GM21526 (cell line): ENCODE data around the gene GPR55.
A peak's percentile ranks its signal among the peaks of the same experiment; 100 is the strongest.

Source experiments
- ATAC-seq: cut with Tn5 transposase; IDR thresholded peaks from one replicate; pipeline ENCODE4 v1.9.1; 2021; ENCODE audit warnings: moderate library complexity; ENCODE audit not compliant: unreplicated experiment, low FRiP score

Gene GPR55

DNA sequence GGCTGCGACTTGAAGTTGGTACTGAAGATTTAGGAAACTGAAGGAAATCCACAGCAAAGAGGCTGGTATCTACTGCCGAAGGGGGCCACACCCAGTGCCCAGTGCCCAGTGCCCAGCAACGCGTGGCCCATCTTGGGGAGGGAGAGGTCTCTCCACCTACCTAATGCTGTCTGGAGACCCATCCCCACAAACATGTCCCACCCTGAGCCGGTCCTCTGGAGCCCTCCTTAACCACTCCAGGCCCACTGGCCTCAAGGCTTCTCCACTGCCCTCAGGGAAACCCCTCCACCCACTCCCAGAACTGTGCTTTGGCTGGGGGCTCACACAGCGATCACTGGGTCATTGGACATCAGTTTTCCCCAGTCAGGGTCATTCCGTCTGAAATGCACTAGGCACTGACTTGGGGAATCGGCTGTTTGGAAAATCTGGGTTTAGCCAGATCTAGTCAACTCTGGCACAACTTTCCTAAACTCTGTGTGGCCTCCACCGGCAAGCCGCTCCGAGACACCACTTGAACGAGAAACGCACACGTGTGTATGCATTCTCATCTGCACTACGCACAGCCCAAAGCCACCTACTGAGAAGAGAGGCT, 20.1 kb downstream of the GPR55 start:
- ATAC-seq: no peak

DNA sequence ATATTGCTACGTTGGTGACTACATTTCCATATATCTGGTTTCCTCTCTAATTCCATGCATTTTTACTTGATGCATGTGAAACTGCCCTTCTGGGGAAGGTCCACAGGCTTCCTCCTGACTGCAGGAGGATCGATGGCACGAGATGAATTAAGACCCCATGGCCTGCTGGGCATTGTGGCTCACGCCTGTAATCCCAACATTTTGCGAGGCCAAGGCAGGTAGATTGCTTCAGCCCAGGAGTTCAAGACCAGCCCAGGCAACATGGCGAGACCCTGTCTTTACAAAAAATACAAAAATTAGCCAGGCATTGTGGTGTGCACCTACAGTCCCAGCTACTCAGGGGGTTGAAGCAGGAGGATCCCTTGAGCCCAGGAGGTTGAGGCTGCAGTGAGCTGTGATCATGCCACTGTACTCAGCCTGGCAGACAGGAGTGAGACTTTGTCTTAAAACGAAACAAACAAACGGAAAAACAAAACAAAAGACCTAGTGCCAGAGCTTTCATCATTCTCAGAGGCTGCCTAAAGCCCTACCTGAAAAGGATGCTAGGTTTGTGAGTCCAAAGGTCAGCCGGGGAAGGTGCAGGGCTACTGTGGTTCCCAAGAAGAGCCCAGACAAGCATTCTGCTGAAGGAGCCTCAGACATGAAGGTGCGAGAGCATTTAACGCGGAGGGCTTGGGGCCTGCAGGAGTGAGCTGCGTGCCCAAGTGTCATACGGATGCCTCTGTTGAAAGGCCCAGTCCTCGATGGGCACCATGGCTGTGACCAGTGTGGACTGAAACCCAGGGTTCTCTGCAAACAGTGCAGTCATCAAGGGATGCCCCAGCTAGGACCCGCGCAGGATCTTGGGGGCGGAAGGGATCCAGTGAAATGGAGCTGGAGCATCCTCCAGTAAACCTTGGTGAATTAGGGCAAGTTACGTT, 21.6 kb downstream of the GPR55 start:
- ATAC-seq: no peak

DNA sequence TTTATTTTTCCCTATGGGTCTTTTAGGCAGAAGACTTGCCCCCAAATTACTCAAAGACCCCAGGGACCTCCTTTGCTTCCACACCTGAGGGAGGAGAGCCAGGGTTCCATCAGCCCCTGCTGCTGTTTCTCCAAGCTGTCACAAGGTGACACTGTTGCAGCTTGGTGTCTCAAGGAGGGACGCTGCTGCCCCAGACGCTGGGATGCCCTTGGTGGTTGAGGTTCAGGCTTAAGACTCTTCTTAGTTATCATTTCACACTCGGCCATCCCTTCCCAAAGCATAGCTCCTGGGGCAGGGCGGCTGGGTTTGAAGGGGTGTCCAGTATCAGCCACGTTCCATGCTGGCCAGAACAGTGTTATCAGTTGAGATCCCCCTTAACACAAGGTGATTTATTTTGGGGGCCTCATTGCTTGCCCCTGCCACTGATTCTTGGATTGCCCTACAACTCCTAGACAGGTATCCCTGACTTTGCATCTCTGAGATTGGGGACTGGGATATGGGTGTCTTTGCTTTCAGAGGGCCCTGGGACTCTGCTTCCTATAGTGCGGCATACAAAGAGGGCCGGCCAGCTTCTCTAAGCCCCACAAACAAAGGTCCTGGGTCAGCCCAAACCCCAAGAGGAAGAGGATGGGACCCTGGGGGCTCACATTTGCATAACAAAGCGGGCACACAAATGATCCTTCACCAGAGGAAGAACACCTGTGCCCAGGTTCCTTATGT, 22.7 kb downstream of the GPR55 start:
- peak; percentile 53 for ATAC-seq

DNA sequence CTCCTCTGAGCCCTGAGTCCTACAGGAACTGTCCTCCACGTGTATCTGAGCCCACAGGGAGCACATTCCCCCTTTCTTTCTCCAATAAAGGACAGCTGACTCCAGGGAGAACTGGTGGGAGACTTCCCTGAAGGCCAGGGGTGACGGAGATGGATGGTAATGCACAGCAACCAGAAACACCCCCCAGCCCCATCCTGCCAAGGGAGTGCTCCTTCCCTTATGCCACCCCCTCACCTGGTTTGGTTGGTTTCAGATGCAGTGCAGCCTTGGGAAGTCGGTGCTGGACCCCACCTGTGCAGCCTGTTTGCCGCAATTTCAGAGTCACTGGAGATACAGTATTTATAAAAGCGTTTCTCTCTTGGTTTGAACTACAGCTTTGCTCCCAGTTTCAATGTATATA, 24.0 kb downstream of the GPR55 start:
- ATAC-seq: no peak

DNA sequence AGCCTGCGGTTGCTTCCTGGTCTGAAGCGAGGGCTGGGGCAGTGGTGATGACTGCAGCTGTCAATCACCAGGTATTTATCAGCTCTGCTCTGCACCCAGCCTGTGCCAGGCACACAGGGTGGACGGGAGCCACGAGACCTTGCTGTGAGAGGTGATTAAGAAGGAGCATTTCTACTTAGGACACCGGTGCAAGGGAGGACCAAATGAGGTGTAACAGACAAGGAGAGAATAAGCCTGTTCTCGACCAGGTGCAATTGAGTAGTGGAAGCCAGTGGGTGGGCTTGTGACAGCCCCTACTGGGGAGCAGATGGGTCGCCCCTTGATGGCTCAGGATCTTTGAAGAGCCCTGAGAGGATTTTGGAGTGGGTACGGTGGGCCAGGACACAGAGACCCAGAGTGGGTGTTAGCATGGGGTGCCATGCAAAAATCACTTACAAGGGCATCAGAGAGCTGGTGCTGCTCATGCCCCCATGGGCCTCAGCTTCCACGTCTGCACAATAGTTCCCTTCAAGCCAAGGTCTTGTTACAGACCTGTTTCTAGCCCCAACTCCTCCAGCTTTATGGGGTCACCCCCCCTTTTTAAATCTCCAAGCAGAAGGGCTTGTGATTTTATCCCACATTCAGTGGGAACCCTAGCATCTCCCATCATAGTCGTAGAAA, 24.6 kb downstream of the GPR55 start:
- ATAC-seq: no peak

DNA sequence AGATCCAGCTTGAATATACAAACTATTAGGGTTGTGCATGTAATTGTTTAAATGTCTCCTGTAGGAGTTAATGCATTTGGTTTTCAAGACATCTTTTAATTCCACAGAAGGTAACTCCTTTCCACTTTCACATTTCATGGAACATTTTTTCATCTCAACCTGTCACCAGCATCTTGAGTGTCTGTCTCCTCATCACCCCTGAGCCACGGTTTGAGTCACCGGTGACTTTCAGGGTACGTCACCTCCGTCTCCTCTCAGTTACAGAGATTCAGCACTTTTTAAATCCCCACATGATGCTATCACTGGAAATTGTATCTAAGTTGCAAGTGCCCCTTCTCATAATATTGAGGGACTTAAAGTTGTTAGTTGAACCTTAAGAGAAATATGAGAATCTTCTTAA, 25.3 kb downstream of the GPR55 start:
- ATAC-seq: no peak

DNA sequence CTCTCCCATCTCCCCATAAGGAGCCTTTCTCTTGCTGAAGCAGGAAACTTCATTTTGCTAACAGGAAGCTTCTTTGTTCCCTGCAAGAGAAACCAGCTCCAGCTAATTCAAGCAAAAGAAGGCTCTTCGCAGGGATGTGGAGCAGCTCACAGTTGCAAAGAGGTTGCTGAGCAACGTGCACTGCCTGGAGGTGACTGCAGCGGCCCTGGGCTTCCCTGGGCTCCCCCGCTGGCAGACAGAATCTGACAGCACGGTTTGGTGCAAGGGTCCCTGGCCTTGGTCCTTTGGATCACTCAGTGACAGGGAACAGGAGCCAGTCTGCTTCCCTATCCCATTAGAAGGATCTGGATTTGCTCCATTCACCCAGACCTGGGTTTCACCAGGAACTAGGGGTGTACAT, 25.8 kb downstream of the GPR55 start:
- no peak for ATAC-seq

DNA sequence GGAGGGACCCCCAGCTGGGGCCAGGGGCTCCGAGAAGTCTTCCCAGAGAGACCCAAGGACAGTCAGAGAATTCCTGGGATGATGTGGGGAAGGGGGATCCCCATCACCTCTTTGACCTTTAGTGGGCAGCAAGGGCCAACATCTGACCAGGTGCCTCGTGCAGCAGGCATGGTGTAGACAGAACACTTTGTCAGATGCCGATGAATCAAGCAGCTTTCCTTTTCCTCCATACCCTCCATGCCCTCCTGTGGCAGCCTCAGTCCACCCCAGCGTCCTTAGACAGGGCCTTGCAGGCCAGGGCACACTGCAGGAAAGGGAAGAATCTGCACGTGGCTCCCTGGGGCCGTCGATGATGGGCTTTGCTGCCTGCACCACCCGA, 26.3 kb downstream of the GPR55 start:
- ATAC-seq: no peak

DNA sequence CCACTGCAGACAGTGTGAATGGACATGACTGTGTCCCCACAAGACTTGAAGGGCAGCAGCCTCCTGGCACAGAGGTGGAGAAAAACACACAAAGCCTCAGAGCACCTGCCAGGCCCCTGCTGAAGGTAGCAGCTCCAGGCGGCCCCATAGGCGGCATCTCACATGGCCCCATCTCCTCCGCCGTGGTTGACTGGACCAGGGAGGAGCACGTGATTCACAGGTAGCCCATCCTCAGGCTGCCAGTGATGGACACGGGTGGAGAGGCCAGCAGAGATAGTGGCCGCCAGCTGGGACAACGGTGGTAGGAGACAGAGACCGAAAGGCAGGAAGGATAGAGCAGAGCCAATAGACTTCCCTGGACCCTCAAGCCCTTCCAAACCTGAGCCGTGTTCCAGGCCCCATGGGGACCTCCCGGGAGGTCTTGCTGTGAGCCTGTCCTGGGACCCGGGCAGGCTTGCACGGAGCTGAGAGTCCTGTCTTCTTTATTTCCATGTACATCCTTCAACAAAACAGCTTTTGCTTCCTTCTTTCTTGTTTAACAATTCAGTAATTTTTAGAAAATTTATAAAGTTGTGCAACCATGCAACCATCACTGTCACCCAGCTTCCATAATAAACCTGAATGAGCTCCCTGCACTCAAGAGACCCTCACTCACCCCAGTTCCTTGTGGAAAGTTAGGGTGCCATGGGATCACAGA, 26.9 kb downstream of the GPR55 start:
- no peak for ATAC-seq

DNA sequence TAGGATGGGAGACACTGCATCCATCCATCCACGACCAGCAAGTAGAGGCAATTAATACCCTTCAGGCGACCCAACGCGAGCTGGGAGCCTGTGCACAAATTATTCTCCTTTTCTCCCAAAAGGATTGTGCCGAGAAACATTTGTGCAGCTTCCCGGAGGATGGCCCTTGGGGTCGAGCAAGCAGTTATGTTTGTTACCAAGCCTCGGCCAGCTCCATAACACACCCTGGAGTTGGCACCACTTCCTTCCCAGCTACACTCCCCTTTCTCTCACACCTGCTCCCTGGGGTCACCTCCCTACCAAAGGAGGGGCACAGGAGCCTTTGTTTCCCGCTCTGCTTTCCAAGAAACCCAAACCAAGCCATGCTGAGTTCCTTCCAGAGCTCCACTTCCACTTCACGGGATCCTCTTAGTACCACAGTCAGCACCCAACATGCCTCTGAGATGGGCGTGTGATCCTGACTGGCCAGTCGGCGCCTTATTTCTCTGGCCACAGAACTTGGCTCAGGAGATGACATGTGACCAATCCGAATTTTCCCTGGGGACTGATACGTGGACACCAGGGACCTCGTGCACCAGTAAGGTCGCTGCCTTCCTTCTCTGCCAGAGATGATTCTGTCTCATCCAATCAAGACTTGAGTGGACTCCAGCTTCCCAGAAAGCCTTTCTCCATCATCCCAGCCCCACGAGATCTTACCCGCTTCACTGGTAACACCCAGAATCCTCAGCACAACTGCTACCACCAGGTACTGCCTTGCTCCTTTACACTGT, 28.5 kb downstream of the GPR55 start:
- no peak for ATAC-seq

DNA sequence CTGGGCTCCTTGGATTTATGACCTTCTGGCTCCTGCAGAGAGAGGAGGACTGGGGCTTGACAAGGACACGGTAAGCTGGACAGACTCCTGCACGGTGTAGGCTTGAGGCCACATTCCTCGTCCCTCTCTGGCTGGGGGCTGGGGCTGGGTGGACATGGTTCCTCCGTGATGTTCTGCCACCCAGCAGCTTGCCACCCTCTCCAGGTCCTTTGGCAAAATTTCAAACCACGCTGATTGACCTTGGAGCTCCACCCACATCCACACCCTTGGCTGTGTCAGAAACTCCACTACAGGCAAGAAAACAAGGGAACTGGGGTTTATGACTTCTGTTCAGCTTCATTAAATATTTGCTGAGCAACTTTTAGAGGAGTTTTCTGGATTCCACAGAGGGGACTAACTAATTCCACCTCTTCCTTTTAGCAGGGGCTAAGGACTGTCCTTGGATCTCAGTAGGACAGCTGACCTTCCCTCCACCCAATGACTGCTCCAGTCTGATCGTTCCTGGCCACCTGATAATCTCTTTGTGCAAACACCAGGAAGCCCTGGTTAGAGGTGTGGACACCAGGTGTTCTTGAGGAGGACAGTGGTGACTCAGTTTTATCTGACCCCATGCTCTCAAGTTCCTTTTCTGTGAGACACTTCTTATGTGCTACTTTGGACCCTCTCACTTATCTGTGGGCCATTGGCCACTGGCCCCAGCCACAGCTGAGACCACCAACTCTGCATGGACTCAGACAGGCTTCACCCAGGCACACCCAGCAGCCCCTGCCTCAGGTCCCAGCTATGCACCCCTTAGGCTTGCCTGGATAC, 29.3 kb downstream of the GPR55 start:
- no peak for ATAC-seq

DNA sequence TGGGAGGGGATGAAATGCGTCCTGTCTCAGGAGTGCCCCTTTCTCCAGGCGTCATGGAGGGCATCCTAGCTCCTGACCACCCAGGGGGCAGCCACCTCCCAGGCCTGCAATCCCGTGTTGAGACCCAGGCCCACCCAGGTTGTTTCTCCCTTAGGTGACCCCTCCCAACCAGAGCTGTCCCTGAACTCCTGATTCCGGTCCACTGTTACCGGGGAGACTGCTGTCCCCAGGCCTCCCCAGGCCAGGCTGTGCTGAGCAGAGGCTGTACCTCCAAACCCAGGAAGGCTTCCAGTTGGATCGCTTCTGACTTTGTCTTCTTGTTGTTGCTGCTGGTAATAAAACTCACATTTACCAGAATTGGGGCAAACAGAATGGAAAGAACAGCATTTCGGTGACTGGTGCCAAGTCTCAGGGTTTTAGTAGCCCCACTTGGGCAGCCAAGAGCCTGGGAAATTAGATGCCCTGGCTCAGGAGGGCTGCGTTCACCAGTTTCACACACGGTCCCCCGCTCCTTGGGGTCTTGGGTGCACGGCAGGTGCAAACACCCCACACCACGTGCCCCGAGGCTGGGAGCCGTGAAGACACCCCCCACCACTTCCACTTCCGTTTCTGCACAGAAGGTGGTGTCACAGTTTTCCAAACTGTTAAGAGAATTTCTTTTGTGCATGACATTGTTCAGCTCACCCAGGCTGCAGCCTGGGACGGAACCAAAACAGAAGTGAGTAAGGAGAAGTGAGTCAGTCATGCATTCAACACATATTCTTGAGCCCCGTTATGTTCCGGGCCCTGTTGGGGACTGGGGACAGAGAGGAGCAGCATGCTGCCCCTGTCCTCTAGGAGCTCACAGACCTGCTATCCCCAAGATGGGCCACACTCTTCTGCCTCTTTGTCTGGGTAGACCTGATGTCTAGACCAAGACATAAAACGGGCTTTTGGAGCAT, 30.9 kb downstream of the GPR55 start:
- peak; percentile 48 for ATAC-seq

DNA sequence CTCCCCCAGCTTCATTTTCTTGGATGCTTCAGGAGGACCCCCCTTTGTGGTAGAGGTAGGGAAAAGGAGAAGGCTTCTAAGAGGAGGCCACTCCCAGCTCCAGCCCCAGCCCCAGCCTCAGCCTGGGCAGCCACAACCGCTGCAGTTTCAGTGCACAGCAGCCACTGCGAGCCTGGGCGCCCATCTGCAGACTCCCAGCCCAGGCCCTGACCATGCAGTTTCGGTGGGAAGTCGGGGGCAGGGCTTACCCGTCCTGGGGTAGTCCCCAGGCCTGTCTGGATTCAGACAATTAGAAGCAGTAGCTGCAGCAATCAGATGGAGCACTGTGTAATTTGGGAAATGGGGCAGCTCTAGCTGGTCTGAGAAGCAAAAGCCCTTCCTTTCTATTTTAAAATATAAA, 31.7 kb downstream of the GPR55 start:
- peak; percentile 60 for ATAC-seq

DNA sequence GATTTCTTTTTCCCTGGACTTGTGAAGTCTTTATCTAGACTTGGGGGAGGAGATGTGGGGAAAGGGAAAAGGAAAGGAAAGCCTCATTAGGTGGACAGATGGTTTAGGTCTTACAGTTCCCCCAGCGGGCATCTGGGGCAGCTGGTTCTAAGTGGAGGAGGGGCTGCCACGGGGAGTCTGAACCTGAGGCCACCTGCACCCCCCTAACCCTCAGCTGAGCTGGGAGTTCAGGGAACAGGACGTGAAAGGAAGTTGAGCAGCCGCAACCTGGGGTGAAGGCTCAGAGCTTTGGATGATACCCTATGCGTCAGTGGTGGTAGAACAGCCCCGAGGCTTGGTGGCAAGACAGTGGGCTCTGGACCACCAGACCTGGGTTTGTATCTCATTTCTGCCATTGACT, 33.5 kb downstream of the GPR55 start:
- no peak for ATAC-seq

DNA sequence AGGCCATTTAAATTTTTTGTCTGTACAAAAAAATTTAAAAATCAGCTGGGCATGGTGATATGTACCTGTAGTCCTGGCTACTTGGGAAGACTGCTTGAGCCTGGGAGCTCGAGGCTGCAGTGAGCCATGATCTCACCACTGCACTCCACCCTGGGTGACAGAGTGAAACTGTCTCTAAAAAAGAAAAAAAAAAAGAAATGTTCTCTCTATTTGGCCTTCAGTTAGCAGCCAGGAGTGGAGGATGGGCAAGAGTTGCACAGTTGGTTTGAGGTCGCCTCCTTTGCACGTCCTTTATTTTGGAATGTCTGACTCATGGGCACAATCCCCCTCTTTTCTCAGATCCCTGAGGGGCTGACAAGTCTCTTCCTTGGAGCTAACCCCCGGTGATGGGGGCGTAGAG, 34.0 kb downstream of the GPR55 start:
- no peak for ATAC-seq

DNA sequence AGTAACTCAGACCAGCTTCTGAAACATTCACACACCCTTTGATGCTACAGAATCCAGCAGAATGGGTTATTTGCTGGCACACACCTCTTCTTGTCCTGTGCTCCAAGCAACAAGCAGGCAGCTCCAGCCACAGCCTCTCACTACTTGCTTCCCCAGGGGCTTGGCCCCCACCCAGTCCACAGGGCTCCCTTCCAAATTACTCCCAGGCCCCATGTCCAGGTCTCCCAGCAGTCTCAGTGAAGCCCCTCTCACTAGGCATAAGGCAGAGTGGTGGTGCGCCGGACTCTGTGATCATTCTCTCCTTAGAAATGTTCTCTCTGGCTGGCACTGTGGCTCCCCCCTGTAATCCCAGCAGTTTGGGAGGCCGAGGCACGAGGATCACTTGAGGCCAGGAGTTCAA, 34.4 kb downstream of the GPR55 start:
- no peak for ATAC-seq

DNA sequence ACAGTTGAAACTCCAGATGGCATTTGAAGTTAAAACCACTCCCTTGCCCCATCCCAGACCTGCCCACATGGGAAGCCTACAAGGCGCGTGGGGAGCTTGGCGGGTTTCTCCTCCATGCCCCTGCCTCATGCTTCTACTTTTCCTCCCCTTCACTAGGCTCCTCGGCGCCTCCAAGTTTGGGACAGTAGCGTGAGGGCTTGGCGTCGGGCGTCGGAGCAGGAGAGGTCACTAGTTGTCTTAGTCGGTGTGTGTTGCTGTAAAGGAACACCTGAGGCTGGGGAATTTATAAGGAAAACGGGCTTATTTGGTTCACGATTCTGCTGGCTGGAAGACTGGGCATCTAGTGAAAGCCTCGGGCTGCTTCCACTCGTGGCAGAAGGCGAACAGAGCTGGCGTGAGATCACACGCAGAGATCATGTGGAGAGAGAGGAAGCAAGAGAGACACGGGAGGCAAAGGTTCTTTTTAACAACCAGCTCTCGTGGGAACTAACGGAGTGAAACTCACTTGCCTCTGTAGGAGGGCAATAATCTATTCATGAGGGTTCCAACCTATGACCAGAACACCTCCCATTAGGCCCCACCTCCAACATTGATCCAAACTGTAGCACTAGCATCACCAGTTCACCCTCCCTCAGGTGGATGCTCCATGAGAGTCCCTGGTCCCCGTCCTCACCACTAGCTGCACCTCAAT, 35.0 kb downstream of the GPR55 start:
- ATAC-seq: no peak
